PFSK-1 (cell line): ENCODE data around the gene TIMP3.

Experiments
- FOXP2 ChIP-seq: optimal IDR thresholded peaks from 2 replicates; pipeline ENCODE3; 2011; ENCODE audit warnings: borderline replicate concordance, control low read depth, inconsistent platforms; ENCODE audit not compliant: insufficient read depth; ENCODE audit errors: extremely low read length, extremely low read depth
- POLR2AphosphoS5 ChIP-seq: IDR thresholded peaks from 2 replicates; pipeline ENCODE4 v1.6.1; 2012; ENCODE audit warnings: low read depth, mild to moderate bottlenecking, control low read depth, low read length, moderate library complexity
- SIN3A ChIP-seq: IDR thresholded peaks from 2 replicates; pipeline ENCODE4 v1.6.1; 2012; ENCODE audit warnings: mild to moderate bottlenecking, low read length, moderate library complexity, borderline replicate concordance; ENCODE audit not compliant: insufficient read depth
- TAF1 ChIP-seq: IDR thresholded peaks from 2 replicates; pipeline ENCODE4 v1.6.1; 2012; ENCODE audit warnings: low read length, control low read depth, borderline replicate concordance; ENCODE audit not compliant: insufficient read depth
- TF ChIP-seq, protein P1 (sequence below), 2 experiments: IDR thresholded peaks; 2 replicates each; pipeline versions ENCODE4 v1.6.1 to v1.8.0; 2011 to 2012; ENCODE audit warnings: low read depth in 2 of 2, low read length in 2 of 2, control low read depth in 1 of 2, inconsistent platforms in 1 of 2, mild to moderate bottlenecking in 1 of 2, moderate library complexity in 1 of 2; ENCODE audit not compliant: insufficient read depth in 1 of 2

Gene TIMP3

DNA sequence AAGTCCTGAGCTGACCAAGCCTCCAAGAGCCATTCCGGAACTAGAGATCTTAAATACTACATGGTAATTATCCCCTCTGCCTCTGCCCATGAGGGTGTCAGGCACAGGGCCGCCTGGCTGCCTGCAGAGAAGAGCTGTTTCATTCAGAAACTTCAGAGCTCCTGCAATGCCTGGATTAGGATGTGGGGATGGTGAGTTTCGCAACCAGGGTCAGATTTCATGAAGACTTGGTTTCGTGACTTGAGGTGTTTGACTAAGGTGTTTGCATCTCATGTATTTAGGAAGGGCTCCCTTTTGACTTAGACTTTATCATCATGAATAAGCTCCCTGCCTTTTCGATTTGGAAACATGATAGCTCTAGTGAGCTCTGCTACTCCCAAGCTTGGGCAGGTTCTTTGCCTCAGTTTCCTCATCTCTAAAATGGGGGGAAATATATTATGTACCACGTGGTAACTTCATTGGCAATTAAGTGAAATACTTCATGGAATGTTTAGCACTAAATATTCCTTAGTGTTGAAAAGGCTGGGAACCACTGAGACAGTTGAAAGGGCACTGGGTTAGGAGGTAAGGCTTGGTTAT, 9.1 kb downstream of the TIMP3 start:
- TF ChIP-seq POLR2AphosphoS5 (no peak), SIN3A (no peak), FOXP2 (no peak), TAF1 (no peak)
- TF ChIP-seq, protein P1, sequence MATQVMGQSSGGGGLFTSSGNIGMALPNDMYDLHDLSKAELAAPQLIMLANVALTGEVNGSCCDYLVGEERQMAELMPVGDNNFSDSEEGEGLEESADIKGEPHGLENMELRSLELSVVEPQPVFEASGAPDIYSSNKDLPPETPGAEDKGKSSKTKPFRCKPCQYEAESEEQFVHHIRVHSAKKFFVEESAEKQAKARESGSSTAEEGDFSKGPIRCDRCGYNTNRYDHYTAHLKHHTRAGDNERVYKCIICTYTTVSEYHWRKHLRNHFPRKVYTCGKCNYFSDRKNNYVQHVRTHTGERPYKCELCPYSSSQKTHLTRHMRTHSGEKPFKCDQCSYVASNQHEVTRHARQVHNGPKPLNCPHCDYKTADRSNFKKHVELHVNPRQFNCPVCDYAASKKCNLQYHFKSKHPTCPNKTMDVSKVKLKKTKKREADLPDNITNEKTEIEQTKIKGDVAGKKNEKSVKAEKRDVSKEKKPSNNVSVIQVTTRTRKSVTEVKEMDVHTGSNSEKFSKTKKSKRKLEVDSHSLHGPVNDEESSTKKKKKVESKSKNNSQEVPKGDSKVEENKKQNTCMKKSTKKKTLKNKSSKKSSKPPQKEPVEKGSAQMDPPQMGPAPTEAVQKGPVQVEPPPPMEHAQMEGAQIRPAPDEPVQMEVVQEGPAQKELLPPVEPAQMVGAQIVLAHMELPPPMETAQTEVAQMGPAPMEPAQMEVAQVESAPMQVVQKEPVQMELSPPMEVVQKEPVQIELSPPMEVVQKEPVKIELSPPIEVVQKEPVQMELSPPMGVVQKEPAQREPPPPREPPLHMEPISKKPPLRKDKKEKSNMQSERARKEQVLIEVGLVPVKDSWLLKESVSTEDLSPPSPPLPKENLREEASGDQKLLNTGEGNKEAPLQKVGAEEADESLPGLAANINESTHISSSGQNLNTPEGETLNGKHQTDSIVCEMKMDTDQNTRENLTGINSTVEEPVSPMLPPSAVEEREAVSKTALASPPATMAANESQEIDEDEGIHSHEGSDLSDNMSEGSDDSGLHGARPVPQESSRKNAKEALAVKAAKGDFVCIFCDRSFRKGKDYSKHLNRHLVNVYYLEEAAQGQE (IDR thresholded peaks at IDR 0.05; ENCODE audit: insufficient read depth in 1 of 2, low read depth in 2 of 2, low read length in 2 of 2), result no peak

DNA sequence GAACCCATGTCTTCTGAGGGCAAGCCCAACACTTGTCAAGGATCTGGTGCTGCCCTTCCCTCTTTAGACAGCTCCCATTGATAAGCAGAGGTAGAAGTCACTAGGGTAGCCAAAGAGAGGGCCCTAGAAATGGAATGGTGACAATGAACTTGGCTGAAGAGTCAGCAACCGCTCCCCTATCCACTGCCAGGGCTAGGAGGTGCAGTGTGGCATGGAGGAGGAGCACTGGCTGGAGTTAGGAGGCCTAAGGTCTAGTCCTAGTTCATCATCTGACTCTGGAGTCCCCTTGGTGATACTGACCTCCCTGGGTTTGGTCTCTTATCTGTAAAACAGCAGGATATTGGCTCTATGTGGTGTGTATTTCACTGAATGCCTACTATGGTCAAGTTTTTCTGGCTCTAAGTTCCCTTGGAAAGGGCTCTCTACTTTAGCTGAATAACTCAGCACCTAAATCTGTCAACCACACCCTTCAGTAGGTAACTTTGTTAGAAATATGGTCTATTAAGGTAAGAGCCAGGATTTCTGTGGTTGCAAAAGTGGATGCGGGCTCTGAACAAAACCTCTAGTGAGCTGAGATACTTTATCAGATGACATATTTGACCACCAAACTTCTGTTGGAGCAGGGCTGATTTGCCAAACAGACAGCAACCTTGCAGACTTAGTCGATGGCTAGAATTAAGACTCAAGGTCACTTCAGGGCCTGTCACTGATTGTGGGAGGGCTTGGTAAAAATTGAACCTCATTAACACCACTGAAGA, 10.5 kb downstream of the TIMP3 start:
- no peak for TF ChIP-seq TAF1
- no peak for TF ChIP-seq POLR2AphosphoS5
- TF ChIP-seq, protein P1 (IDR thresholded peaks at IDR 0.05; ENCODE audit: insufficient read depth in 1 of 2, low read depth in 2 of 2, low read length in 2 of 2), result no peak
- TF ChIP-seq FOXP2, result no peak
- no peak for TF ChIP-seq SIN3A

DNA sequence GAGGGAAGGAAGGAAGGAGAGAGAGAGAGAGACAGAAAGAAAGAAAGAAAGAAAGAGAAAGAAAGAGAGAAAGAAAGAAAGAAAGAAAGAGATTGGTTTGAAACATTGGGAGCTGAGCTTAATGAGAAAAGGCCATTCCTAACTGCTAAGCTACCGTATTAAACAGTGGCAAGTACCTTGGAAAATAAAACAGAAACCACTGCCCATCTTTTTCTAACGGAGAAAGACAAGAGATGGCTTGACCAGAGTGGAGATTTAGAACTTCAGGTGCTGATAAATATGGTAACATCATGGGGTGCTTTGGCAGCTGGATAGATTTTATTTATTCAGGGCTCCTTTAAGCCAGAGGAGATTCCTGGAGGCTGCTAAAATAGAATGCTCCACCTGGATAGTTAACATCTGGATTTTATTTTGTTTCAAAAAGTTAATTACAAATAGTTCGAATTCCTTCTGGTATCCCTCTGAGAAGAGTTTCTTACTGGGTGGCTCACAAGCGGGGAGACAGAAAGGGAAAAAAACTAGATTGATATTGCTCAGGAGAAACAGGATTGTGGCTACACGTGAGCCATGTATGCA, 12.9 kb downstream of the TIMP3 start:
- TF ChIP-seq FOXP2 (no peak), SIN3A (no peak), POLR2AphosphoS5 (no peak), TAF1 (no peak)
- TF ChIP-seq, protein P1 (IDR thresholded peaks at IDR 0.05; ENCODE audit: insufficient read depth in 1 of 2, low read depth in 2 of 2, low read length in 2 of 2), result no peak

DNA sequence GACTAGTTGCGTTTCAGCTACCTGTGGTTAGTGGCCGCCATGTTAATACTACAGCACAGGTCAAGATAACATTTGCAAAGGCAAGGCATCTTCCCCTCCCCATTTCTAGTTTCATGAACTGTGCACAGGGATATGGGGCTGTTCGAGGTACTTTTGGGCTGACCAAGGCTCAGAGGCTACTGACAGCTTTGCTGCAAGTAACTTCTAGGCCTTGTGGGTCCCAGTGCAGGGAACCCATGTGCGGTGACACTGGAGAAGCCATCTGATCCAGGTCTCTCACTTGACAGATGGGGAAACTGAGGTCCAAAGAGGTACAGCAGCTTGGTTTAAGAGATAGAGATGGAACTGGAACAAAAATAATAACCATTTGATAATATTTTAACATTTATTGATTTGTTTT, 13.6 kb downstream of the TIMP3 start:
- TF ChIP-seq, protein P1 (IDR thresholded peaks at IDR 0.05; ENCODE audit: insufficient read depth in 1 of 2, low read depth in 2 of 2, low read length in 2 of 2), result no peak
- TF ChIP-seq FOXP2 (no peak), TAF1 (no peak)
